Muscle of arm (tissue), 14 donors: ENCODE data around the gene GNB1L. TPM values are rescaled to one million over a fixed set of nuclear protein-coding genes. Genes with fewer than 3 reads are reported as not detected.

Source experiments
- DNase-seq: peaks from one replicate; pipeline ENCODE4 v3.0.0-alpha.2; 2013
- long read RNA-seq, 11 donors: transcript quantifications; one replicate each; lab custom pipeline, GENCODE V29; 2026
- polyA plus RNA-seq, 12 donors: library from polyadenylated mRNA; unstranded; fragments of 120-200 nt; gene quantifications; one replicate each; pipeline ENCODE4 v1.2.1, GENCODE V29; 2013; ENCODE audit not compliant: insufficient read length in 12 of 12

Gene GNB1L
- polyA plus RNA-seq = 1 to 10 TPM in 10 of 12 donors, not detected in 2; 1.8 to 5.0 (median 3.3) TPM
- long read RNA-seq, donor 1, partial matches to known transcripts = 64 of 64 reads
- long read RNA-seq, donor 1, other reads (novel, unspliced or antisense) = 0 of 64 reads
- long read RNA-seq, donor 2, partial matches to known transcripts = 36 of 36 reads
- long read RNA-seq, donor 2, other reads (novel, unspliced or antisense) = 0 of 36 reads
- long read RNA-seq, donor 3, full-length matches to known transcripts = 1 of 8 reads
- long read RNA-seq, donor 3, partial matches to known transcripts = 7 of 8 reads
- long read RNA-seq, donor 3, other reads (novel, unspliced or antisense) = 0 of 8 reads
- long read RNA-seq, donor 4, full-length matches to known transcripts = 1 of 1 reads
- long read RNA-seq, donor 4, partial matches to known transcripts = 0 of 1 reads
- long read RNA-seq, donor 4, other reads (novel, unspliced or antisense) = 0 of 1 reads
- long read RNA-seq, donor 5, full-length matches to known transcripts = 4 of 4 reads
- long read RNA-seq, donor 5, partial matches to known transcripts = 0 of 4 reads
- long read RNA-seq, donor 5, other reads (novel, unspliced or antisense) = 0 of 4 reads
- long read RNA-seq, donor 6, partial matches to known transcripts = 11 of 12 reads
- long read RNA-seq, donor 6, other reads (novel, unspliced or antisense) = 0 of 12 reads
- long read RNA-seq, donor 7, partial matches to known transcripts = 6 of 6 reads
- long read RNA-seq, donor 7, other reads (novel, unspliced or antisense) = 0 of 6 reads
- long read RNA-seq, donor 8, full-length matches to known transcripts = 1 of 27 reads
- long read RNA-seq, donor 8, partial matches to known transcripts = 26 of 27 reads
- long read RNA-seq, donor 8, other reads (novel, unspliced or antisense) = 0 of 27 reads
- long read RNA-seq, donor 9, partial matches to known transcripts = 22 of 22 reads
- long read RNA-seq, donor 9, other reads (novel, unspliced or antisense) = 0 of 22 reads
- long read RNA-seq, donor 10, full-length matches to known transcripts = 3 of 3 reads
- long read RNA-seq, donor 10, partial matches to known transcripts = 0 of 3 reads
- long read RNA-seq, donor 10, other reads (novel, unspliced or antisense) = 0 of 3 reads
- long read RNA-seq, donor 11, full-length matches to known transcripts = 1 of 30 reads
- long read RNA-seq, donor 11, partial matches to known transcripts = 29 of 30 reads
- long read RNA-seq, donor 11, other reads (novel, unspliced or antisense) = 0 of 30 reads

DNA sequence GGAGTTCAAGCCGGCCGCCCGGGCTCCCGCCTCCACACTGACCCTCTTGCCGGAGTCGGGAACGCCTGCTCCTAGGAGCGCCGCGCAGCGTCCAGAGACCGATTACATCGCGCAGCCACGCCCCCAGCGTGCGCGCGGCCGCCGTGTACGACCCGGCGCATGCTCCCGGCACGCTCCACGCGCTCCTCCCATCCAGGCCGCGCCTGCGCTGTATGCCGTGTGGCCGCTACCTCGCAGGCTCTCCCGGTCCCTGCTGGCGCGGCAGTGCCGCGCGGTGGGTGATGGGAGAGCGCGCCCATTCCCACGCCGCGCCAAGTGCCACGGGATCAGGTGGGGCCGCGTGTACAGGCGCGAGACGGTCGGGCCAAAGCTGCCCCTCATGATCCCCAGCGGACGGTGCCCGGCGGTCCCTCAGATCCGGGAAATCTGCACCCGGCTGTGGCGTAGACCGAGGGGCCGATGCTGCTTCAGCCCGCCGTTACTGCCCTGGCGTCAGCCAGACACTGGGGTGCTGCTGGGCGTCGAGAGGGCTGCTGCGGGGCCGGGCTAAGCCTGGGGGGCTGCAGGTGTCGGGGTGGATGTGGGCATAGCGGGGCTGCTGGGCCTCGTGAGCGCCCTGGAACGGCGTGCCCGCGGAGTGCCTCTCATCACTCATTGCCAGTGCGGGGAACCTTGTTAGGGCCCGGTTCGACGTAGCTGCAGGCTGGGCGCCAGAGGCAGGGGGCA is at the start of gene GNB1L, which contains the start of gene RTL10:
TSS of gene GNB1L (minus strand) at position 97 of the 726 bp plus-strand sequence. CDS start 33,519 bp downstream, outside the sequence.
TSS of gene RTL10 (minus strand) at position 97 of the 726 bp plus-strand sequence. CDS start 2,613 bp downstream, outside the sequence.
- DNase-seq = peak; percentile 99

- no peak for DNase-seq
These were observed 49.6 kb upstream of the GNB1L start for GRCh38 chr22:19904174-19904856.

GRCh38 chr22:19903513-19903912 is 48.8 kb upstream of the GNB1L start:
- DNase-seq = no peak

DNA sequence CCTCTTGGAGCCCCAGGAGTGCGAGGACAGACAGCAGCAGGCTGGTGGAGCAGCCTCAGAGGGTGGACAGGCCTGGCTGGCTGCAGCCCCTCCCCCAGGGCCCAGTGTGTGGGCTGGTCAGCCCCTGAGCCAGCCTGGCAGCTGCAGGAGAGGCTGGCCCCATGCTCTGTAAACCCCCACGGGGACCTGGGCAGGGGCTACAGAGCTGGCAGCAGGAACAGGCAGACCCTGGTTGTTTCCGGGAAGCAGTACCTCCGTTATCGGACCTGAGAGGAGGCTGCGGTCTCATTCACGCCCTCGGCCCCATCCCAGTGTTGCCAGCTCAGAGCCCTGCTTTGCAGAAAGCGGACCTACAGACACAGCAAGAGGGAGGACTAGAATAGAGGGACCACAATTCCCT is 48.4 kb upstream of the GNB1L start:
- no peak for DNase-seq

DNA sequence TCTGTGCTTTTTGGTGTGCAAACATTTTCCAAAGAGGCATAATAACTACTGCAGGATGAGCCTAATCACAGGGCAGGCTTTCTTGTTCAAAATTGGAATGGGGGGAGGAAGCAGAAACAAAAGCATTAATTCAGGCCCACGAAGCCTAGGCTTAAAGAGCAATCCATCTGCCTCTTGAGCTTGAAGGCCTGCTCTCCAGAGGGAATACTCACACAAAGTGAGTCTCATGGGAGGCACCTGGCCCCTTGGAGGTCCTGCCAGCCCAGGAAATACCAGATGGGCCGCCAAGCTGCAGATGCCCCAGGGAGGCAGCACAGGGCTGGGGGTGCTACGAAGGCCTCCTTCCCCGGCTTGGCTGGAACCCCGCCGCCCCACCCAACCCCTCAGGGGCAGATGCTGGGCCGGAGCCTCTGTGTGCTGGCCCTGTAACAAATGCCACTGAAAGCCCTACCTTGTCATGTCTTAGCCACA is 47.6 kb upstream of the GNB1L start:
- DNase-seq = no peak

DNA sequence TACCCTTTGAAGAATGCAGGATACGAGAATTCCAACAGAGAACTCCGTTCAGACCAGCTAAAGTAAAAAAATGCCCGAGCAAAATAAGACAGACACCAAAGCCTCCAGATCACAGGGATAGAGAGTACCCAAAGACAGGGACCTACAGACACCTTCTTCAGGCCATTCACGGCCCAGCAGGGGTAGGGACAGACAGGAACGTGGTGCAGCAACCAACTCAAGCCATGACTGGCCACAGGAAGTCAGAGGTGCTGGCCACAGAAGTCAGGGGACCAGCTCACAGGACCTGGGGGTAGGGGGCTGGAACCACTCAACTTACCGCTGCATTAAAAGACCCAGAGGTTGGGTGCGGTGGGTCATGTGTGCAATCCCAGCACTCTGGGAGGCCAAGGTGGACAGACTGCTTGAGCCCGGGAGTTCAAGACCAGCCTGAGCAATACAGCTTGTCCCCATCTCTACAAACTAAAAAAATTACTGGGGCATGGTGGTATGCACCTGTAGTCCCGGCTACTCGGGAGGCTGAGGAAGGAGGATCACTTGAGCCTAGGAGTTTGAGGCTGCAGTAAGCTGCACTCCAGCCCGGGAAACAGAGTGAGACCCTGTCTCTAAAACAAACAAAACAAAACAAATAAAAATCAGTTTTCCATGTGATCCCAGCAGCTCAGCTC is 47.0 kb upstream of the GNB1L start:
- no peak for DNase-seq

GRCh38 chr22:19900707-19901436 is 46.2 kb upstream of the GNB1L start:
- DNase-seq = no peak

- no peak for DNase-seq
These were observed 44.3 kb upstream of the GNB1L start for GRCh38 chr22:19898831-19899567.

GRCh38 chr22:19898145-19898544 is 43.5 kb upstream of the GNB1L start:
- no peak for DNase-seq

DNA sequence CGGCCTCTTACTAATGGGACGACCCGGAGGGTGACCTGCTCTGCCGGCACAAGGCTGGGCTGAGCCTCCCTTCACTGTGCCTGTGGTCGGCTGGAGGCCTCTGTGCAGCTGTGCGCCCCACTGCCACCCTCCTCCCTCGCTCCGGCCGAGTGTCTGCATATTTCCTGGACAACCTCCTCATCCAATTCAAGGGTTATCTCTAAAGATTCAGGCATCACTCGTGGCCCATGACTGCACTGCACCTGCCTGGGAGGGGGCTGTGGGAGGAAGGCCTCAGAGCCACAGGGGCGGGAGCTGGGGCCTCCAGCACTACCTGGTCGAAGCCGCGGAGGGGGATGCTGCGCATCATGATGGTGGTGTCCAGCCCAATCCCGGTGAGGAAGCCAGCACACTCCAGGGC is 43.1 kb upstream of the GNB1L start:
- DNase-seq = no peak

DNA sequence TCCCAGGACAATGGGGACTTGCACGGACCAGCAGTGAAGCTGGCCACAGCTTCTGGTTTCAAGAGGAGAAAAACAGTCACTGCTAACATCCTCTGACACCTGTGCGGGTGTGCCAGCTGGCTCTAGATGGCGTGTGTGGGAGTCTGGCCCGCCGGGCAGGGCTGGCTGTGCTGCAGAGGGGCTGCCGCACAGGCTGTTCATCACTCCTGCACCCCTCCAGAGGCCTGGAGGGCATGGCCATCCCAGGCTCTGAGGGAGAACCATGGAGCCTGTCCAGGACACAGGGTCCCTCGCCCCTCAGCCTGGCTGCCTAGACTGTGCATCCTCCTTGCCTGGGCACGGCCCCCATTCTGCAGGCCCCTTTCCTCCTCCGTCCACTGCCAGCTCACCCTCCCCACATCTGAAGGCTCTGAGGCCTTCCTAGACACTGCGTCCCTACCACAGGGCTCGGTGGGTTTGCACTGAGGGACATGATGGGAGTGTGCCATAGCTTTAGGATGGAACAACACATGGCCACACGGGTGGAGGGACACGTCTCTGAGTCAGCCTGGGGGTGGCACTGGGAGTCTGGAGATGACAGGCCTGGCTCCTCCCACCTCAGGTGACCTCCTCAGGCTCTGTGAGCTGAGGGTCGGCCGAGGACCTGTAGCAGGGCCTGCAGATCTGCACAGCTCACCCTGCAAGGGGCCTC is 42.1 kb upstream of the GNB1L start:
- DNase-seq = no peak

- DNase-seq = no peak
These were observed 40.6 kb upstream of the GNB1L start for GRCh38 chr22:19895160-19895849.

GRCh38 chr22:19893363-19893762 is 38.7 kb upstream of the GNB1L start:
- DNase-seq = no peak

- DNase-seq = no peak
These were observed 38.3 kb upstream of the GNB1L start for GRCh38 chr22:19892925-19893324.

- DNase-seq = no peak
These were observed 37.7 kb upstream of the GNB1L start for GRCh38 chr22:19892257-19892879.
